SH-SY5Y (cell line): ENCODE measurements around the gene TSPAN32.

Experiments used
- GATA2 ChIP-seq: IDR thresholded peaks from 2 replicates; pipeline ENCODE4 v1.6.1; 2011; ENCODE audit warnings: mild to moderate bottlenecking, low read depth, low read length
- GATA3 ChIP-seq: IDR thresholded peaks from 2 replicates; pipeline ENCODE4 v1.6.1; 2011; ENCODE audit warnings: low read depth, mild to moderate bottlenecking, low read length, moderate library complexity

DNA sequence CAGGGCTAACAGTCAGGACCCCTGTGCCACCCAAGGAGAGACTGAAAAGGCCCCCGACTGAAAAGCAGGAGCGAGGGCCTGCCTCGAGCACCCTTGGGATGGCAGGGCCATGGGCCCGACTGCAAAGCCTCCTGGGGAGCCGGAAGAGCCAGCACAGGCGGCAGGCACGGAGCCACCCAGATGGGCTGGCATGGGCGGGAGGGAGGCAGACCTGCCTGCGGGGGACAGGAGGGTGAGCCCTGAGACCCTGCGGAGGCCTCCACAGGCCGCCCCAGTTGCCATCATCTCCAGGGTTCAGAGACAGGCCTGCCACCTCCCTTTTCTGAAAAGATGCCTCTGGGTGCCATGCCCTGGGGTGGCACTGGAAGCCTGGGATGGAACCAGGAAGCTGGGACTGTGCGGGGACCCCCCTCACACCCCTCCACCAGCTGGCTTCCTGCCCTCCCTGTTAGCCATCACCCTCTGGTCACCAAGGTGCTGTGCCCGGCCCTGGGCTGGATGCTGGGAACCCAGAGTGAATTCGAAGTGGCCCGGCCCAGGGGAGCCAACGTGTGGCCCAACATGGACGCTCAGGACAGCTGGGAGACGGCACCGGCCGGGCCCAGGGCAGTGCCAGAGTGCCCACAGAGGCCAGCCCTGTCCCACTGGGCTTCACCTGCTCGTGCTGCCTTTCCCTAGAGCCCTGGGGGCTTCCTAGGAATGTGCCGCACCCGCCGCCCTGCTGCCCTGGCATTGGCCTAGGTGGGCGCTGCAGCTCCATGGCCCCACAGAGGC is 13.8 kb downstream of the TSPAN32 start:
- no peak for TF ChIP-seq GATA3
- TF ChIP-seq GATA2: no peak
